Fibroblast of villous mesenchyme (primary cell): ENCODE measurements around the gene ENTPD6. TPM values are rescaled to one million over a fixed set of nuclear protein-coding genes. Genes with fewer than 3 reads are reported as not detected.

Experiments
- DNase-seq: peaks from one replicate; pipeline ENCODE4 v3.0.0-alpha.2; 2010; ENCODE audit warnings: low read depth
- H3K4me3 ChIP-seq: 2 replicates; pipeline ENCODE4 v1.5.1; 2011; ENCODE audit warnings: low read depth, mild to moderate bottlenecking, low read length
- CTCF ChIP-seq: IDR thresholded peaks from 2 replicates; pipeline ENCODE4 v1.5.1; 2012; ENCODE audit warnings: low read depth, mild to moderate bottlenecking, low read length; ENCODE audit not compliant: insufficient read depth
- total RNA-seq: library from RNA; depleted of rRNA; stranded (reverse); fragments of >200 nt; gene quantifications from 2 replicates; pipeline ENCODE4 v1.2.3, GENCODE V29; 2012

The ENTPD6 gene
- total RNA-seq, 1 donor: 38.4 TPM

GRCh38 chr20:25204550-25205276, 9.2 kb downstream of the ENTPD6 start:
- no peak overlapping the region for H3K4me3 ChIP-seq
- DNase-seq: no peak
- TF ChIP-seq CTCF: no peak

DNA sequence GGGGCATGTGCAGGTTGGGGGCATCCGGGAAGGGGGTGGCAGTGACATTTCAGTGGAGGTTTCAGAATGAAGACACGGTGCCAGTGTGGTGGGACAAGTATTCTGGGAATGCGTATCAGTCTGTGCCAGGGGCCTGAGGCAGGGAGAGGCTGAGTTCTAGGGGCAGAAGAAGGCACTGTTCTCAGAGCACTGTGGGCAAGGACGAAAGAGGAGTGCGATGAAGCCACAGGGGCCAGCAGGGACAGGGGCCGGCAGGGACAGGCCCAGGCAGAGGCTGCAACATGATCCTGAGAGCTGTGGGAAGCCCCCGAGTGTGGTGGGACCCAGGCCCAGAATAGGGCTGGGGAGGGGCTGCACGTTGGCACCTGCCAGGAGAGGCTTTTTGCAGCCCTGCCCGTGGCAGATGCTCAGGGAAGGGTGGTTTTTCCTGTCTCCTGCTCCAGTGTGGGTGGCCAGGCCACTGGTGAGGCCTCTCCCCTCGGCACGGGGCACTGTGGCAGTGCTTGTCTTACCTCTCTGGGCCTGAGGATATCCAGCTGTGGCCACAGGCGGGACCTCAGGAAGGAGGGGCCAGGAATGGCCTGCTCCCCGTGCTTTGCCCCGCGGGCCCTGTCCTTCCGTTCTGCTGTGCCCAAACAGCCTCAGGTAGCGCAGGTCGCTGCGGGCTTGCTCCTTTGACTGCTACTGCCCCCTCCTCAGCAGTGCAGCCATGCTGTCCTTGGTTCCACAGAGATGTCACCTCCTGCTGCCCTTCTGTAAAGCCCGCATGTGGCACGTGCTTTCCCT, 10.0 kb downstream of the ENTPD6 start:
- TF ChIP-seq CTCF: no peak
- no peak for DNase-seq
- H3K4me3 ChIP-seq: no peak overlapping the region

DNA sequence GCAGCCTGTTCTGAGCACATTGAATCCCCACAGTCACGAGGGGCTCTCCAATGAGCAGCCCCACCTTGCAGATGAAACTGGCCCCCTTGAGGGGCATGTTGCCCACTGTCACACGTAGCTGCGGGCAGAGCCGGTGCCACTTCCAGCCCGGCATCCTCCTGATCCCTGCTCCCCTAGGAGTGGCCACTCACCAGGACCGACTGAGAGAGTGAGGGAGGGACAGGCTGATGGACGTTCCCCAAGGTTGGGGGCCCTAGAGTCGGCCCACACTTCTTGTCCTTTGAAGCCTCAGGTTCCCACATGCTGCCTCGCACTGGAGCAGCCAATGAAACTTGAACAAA, 10.5 kb downstream of the ENTPD6 start:
- no peak for DNase-seq
- H3K4me3 ChIP-seq: no peak overlapping the region
- TF ChIP-seq CTCF: no peak

DNA sequence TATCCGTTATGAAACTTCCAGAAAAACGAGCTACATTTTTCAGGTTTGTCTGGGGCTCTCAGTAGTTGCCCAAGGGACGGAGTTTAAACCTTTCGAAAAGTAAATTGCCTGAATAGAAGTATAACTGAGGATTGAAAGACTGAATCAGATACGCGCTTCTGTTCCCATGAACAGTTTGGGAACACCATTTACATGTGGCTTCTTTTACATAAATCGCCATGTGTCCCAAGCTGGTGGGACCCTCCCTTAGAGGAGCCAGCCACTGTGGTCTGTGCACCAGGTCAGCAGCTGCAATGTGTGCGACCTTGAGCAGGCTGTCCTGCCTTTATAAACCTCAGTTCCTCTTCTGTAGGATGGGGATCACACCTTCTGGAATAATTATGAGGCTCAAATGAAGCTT, 11.0 kb downstream of the ENTPD6 start:
- TF ChIP-seq CTCF: no peak
- DNase-seq: no peak
- H3K4me3 ChIP-seq: no peak overlapping the region

- no peak for TF ChIP-seq CTCF
- DNase-seq: no peak
- H3K4me3 ChIP-seq: no peak overlapping the region
These were observed 11.8 kb downstream of the ENTPD6 start for GRCh38 chr20:25207149-25207959.

DNA sequence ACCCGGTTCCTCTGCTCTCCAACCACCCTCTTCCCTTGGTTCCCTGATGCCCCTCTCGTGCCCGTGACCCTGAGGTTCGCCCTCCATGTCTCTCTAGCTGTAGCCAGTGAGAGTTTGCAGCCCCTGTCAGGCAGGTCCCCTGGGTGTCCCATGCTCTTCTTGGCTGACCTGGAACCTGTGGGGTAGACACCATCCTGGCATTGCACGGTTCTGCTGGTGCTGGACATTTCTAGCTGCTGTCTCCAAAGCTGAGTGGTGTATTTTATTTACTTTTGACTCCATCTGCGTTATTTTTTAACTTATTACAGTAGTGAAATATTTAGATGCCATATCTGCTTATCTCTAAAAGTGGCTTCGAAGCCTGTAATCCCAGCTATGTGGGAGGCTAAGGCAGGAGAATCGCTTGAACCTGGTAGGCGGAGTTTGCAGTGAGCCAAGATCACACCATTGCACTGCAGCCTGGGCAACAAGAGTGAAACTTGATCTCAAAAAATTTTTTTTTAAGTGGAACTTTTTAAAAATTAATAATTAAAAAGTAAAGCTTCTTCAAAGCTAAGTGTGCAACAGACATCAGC, 12.5 kb downstream of the ENTPD6 start:
- no peak overlapping the region for H3K4me3 ChIP-seq
- no peak for TF ChIP-seq CTCF
- no peak for DNase-seq
